NCI-H774 (cell line): ENCODE results near the gene KISS1.
"Not testable (repeated sequence)": the region's sequence is repeated elsewhere in the genome, so short reads cannot be mapped to it uniquely, and the experiment has no call there.

Source experiments
- DNase-seq: peaks from one replicate; lab custom pipeline; 2025; lab: John Stamatoyannopoulos, UW

KISS1 gene

GRCh38 chr1:204196068-204196795, at the start of gene KISS1:
Gene KISS1, minus strand, starts transcription at chr1:204196491. Its CDS starts 3,615 bp downstream, at chr1:204192876.
- no peak for DNase-seq

GRCh38 chr1:204242920-204243319, 46.6 kb upstream of the KISS1 start:
- no peak for DNase-seq

GRCh38 chr1:204241914-204242313, 45.6 kb upstream of the KISS1 start:
- no peak for DNase-seq

GRCh38 chr1:204241050-204241449, 44.8 kb upstream of the KISS1 start:
- no peak for DNase-seq

- no peak for DNase-seq
Observed at GRCh38 chr1:204240233-204240632, 43.9 kb upstream of the KISS1 start.

- DNase-seq: not testable (repeated sequence)
Observed at GRCh38 chr1:204239401-204239800, 43.1 kb upstream of the KISS1 start.

- DNase-seq: not testable (repeated sequence)
Observed at GRCh38 chr1:204238520-204238919, 42.2 kb upstream of the KISS1 start.

GRCh38 chr1:204237515-204237914, 41.2 kb upstream of the KISS1 start:
- DNase-seq: not testable (repeated sequence)

GRCh38 chr1:204232526-204232925, 36.2 kb upstream of the KISS1 start:
- no peak for DNase-seq

- DNase-seq: no peak
Observed at GRCh38 chr1:204230211-204230610, 33.9 kb upstream of the KISS1 start.

GRCh38 chr1:204228896-204229295, 32.6 kb upstream of the KISS1 start:
- no peak for DNase-seq

GRCh38 chr1:204227996-204228785, 31.9 kb upstream of the KISS1 start:
- no peak for DNase-seq

GRCh38 chr1:204227351-204227750, 31.1 kb upstream of the KISS1 start:
- DNase-seq: no peak

GRCh38 chr1:204225841-204226735, 29.8 kb upstream of the KISS1 start:
- DNase-seq: no peak

GRCh38 chr1:204224655-204225054, 28.4 kb upstream of the KISS1 start:
- no peak for DNase-seq

- no peak for DNase-seq
Observed at GRCh38 chr1:204223129-204223860, 27.0 kb upstream of the KISS1 start.

- no peak for DNase-seq
Observed at GRCh38 chr1:204222764-204223055, 26.4 kb upstream of the KISS1 start.

- no peak for DNase-seq
Observed at GRCh38 chr1:204222006-204222763, 25.9 kb upstream of the KISS1 start.

GRCh38 chr1:204221271-204221670, 25.0 kb upstream of the KISS1 start:
- DNase-seq: no peak

- no peak for DNase-seq
Observed at GRCh38 chr1:204219971-204220616, 23.8 kb upstream of the KISS1 start.

- no peak for DNase-seq
Observed at GRCh38 chr1:204218552-204218951, 22.3 kb upstream of the KISS1 start.
